ENCODE data around the gene RNF213.

DNA sequence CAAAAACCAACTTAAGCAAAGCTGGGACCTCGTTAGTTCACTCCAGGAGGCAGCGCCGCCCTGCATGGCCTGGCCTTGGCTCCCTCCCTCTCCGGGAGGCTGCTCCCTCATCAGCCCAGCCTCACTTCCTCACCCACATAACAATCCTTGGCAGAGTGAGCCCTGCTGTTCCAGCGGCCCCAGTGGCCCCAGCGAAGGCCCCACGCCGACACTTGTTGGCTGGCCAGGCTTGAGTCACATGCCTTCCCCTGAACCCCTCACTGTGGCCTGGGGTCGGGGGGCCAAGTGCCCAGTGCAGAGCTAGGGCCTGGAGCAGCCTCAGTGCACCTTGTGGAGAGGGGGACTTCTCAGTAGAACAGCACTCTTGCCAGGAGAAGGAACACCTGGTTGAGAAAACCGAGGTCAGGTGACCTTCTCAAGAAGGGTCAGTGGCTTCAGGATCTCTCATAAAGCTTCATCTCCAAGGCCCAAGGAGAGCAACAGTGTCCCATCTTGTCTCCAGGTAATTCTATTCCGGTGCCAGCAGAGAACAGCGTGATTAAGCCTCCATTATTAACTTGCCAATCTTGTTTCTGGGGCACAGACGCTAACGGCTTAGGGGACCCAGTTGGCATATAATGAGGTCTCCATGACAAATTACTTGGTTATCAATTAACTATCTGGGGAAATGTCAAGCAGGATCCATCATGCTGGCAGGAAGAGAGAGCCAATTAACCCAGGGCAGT lies 181.1 kb downstream of the RNF213 start:
- TF ChIP-seq, protein P1, sequence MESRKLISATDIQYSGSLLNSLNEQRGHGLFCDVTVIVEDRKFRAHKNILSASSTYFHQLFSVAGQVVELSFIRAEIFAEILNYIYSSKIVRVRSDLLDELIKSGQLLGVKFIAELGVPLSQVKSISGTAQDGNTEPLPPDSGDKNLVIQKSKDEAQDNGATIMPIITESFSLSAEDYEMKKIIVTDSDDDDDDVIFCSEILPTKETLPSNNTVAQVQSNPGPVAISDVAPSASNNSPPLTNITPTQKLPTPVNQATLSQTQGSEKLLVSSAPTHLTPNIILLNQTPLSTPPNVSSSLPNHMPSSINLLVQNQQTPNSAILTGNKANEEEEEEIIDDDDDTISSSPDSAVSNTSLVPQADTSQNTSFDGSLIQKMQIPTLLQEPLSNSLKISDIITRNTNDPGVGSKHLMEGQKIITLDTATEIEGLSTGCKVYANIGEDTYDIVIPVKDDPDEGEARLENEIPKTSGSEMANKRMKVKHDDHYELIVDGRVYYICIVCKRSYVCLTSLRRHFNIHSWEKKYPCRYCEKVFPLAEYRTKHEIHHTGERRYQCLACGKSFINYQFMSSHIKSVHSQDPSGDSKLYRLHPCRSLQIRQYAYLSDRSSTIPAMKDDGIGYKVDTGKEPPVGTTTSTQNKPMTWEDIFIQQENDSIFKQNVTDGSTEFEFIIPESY (IDR thresholded peaks at IDR 0.05; ENCODE audit: borderline replicate concordance, low read depth), result no peak
- no peak for TF ChIP-seq POLR2AphosphoS5 (IDR thresholded peaks at IDR 0.05; ENCODE audit: low read depth, low read length)

Data from SK-N-SH (cell line).